HepG2 (cell line): Measurements from ENCODE around the gene B3GALT6. TPM values are rescaled to one million over a fixed set of nuclear protein-coding genes. Genes with fewer than 3 reads are reported as not detected.

Experiments
- ATAC-seq: fragments of 200-7000 bp; cut with Tn5 transposase; 3 replicates; pipeline ENCODE4 v1.9.1; 2020; ENCODE audit warnings: mild to moderate bottlenecking, moderate library complexity
- BruUV-seq: library from RNA; stranded (reverse); fragments of 400-500 nt; replicated peaks from 2 replicates; lab custom pipeline; 2021; lab: Mats Ljungman, UMichigan
- CTCF ChIA-PET: fragments of 300-600 bp; formaldehyde crosslinking; extraction: SDS; loops from one replicate; lab custom pipeline; 2021; ENCODE audit warnings: low total read pairs, inconsistent platforms, low intra/inter-chr PET ratio; lab: Yijun Ruan, JAX
- POLR2A ChIA-PET: fragments of 350-600 bp; sonication (Branson Sonifier 250); formaldehyde crosslinking; loops from one replicate; lab custom pipeline; 2020; ENCODE audit warnings: antibody characterized with exemption, inconsistent platforms; lab: Yijun Ruan, JAX
- DNase-seq: peaks from one replicate; pipeline ENCODE4 v3.0.0-alpha.2; 2015; ENCODE audit warnings: low spot score
- FAIRE-seq: peaks from 3 replicates; lab custom pipeline; 2011; peaks lifted over from hg19 to GRCh38; lab: Jason Lieb, UNC
- H2AFZ ChIP-seq: one replicate; pipeline ENCODE4 v1.6.1; 2011; ENCODE audit warnings: low read length, inconsistent platforms
- H3K27ac ChIP-seq: fragments of 300-600 bp; 3 replicates; pipeline ENCODE4 v1.8.0; 2011; ENCODE audit warnings: mixed run types, mild to moderate bottlenecking, mixed read lengths, low read length, inconsistent platforms; ENCODE audit not compliant: insufficient read depth; ENCODE audit errors: extremely low read length
- H3K27me3 ChIP-seq, 2 experiments: fragments of 200-600 bp in 1 of 2; 2 replicates in 1 of 2; 3 replicates in 1 of 2; pipeline versions ENCODE4 v1.6.0 to v1.8.0; 2011; ENCODE audit warnings: low read length in 2 of 2, mild to moderate bottlenecking in 2 of 2, moderate library complexity in 2 of 2, inconsistent platforms in 1 of 2; ENCODE audit not compliant: insufficient read depth in 2 of 2, control insufficient read depth in 1 of 2
- H3K36me3 ChIP-seq, 2 experiments: fragments of 200-600 bp in 1 of 2; replicated peaks in 1 of 2; 2 replicates in 1 of 2; 3 replicates in 1 of 2; pipeline versions ENCODE4 v1.5.1 to v1.8.0; 2011; ENCODE audit warnings: low read length in 2 of 2, inconsistent platforms in 1 of 2; ENCODE audit not compliant: insufficient read depth in 2 of 2, control insufficient read depth in 1 of 2
- H3K4me1 ChIP-seq: 2 replicates; pipeline ENCODE4 v1.5.1; 2012; ENCODE audit warnings: low read length, inconsistent platforms; ENCODE audit not compliant: insufficient read depth
- H3K4me2 ChIP-seq: 2 replicates; pipeline ENCODE4 v1.6.0; 2011; ENCODE audit warnings: low read depth, low read length, inconsistent platforms
- H3K4me3 ChIP-seq, 3 experiments: fragments of 200-600 bp in 1 of 3; sonication (generic), shearing (Covaris generic) in 1 of 3; replicated peaks in 1 of 3; 2 replicates each; pipeline ENCODE4 v1.5.1; 2011 to 2016; ENCODE audit warnings: low read length in 3 of 3, inconsistent platforms in 2 of 3, low read depth in 2 of 3, mild to moderate bottlenecking in 2 of 3, control low read depth in 1 of 3, mixed read lengths in 1 of 3; ENCODE audit not compliant: insufficient read depth in 1 of 3
- H3K79me2 ChIP-seq: one replicate; pipeline ENCODE4 v1.6.1; 2011; ENCODE audit warnings: low read length, inconsistent platforms; ENCODE audit not compliant: insufficient read depth
- H3K9ac ChIP-seq: 2 replicates; pipeline ENCODE4 v1.6.0; 2011; ENCODE audit warnings: mild to moderate bottlenecking, low read depth, low read length, inconsistent platforms; ENCODE audit not compliant: insufficient read depth
- H3K9me3 ChIP-seq: 2 replicates; pipeline ENCODE4 v1.5.1; 2012; ENCODE audit warnings: mild to moderate bottlenecking, low read length
- H4K20me1 ChIP-seq: 2 replicates; pipeline ENCODE4 v1.6.0; 2011; ENCODE audit warnings: inconsistent platforms, mild to moderate bottlenecking, low read length, moderate library complexity; ENCODE audit not compliant: insufficient read depth
- EZH2 ChIP-seq: conservative IDR thresholded peaks from 2 replicates; pipeline ENCODE4 v1.6.1; 2012; ENCODE audit warnings: mild to moderate bottlenecking, low read depth, low read length, moderate library complexity
- HNF4G ChIP-seq, 2 experiments: sonication (generic) in 1 of 2; formaldehyde crosslinking in 1 of 2; IDR thresholded peaks; 2 replicates each; pipeline versions ENCODE4 v1.4.0 to v1.6.1; 2011 to 2020; ENCODE audit warnings: borderline replicate concordance in 2 of 2, low read depth in 2 of 2, mild to moderate bottlenecking in 2 of 2, low read length in 1 of 2, missing genetic modification reagents in 1 of 2, moderate library complexity in 1 of 2
- SMAD3 ChIP-seq: sonication (generic); formaldehyde crosslinking; IDR thresholded peaks from 2 replicates; pipeline ENCODE4 v1.4.0; 2020; ENCODE audit warnings: missing genetic modification reagents
- ZBTB33 ChIP-seq: sonication (generic); formaldehyde crosslinking; IDR thresholded peaks from 2 replicates; pipeline ENCODE4 v1.4.0; 2020; ENCODE audit warnings: missing genetic modification reagents
- ZNF687 ChIP-seq: sonication (generic); formaldehyde crosslinking; IDR thresholded peaks from 2 replicates; pipeline ENCODE4 v1.5.1; 2020; ENCODE audit warnings: mild to moderate bottlenecking, missing genetic modification reagents, moderate library complexity
- ZSCAN21 ChIP-seq: sonication (generic); formaldehyde crosslinking; IDR thresholded peaks from 2 replicates; pipeline ENCODE4 v1.8.0; 2022; ENCODE audit warnings: mild to moderate bottlenecking, missing genetic modification reagents, moderate library complexity, borderline replicate concordance
- WGBS: methylation state at CpG from one replicate; pipeline ENCODE4 v1.1.6; 2017; ENCODE audit warnings: low lambda C conversion rate; 5-methylcytosine and 5-hydroxymethylcytosine counted together
- in situ Hi-C: cut with HindIII; loops from 2 replicates; pipeline ENCODE4 v1.10.0; 2017; ENCODE audit warnings: low pct_unique_long_range_greater_than_20kb; ENCODE audit not compliant: extremely low pct_ligation_motif_present
- intact Hi-C: fragments of 100-400 bp; cut with micrococcal nuclease; formaldehyde crosslinking; loops from one replicate; pipeline ENCODE4 v1.10.0; 2022; ENCODE audit not compliant: unreplicated experiment
- polyA plus RNA-seq, 8 experiments: library from polyadenylated mRNA; depleted of rRNA in 3 of 8; stranded (reverse) in 7 of 8; unstranded in 1 of 8; fragments of >200 nt; fragmentation: Illumina TruSeq in 4 of 8; extraction: Trizol in 4 of 8; gene quantifications; 2 replicates each; pipeline versions ENCODE4 v1.2.1 to v1.2.3, GENCODE V29; 2011 to 2016; ENCODE audit warnings: low read depth in 4 of 8, missing spikeins in 1 of 8, mixed read lengths in 1 of 8; ENCODE audit not compliant: insufficient read depth in 1 of 8
- total RNA-seq, 5 experiments: library from RNA; depleted of rRNA; stranded (reverse); fragments of >200 nt; fragmentation: Illumina TruSeq; extraction: Trizol; gene quantifications; 2 replicates each; pipeline ENCODE4 v1.2.3, GENCODE V29; 2016; ENCODE audit warnings: low read depth in 1 of 5

B3GALT6 gene
- total and polyA plus RNA-seq, 2 of the 13 experiments (the other 11 are each of a cell fraction or from before 2014, with no cell fraction given) = 3.9 to 14.2 TPM

DNA sequence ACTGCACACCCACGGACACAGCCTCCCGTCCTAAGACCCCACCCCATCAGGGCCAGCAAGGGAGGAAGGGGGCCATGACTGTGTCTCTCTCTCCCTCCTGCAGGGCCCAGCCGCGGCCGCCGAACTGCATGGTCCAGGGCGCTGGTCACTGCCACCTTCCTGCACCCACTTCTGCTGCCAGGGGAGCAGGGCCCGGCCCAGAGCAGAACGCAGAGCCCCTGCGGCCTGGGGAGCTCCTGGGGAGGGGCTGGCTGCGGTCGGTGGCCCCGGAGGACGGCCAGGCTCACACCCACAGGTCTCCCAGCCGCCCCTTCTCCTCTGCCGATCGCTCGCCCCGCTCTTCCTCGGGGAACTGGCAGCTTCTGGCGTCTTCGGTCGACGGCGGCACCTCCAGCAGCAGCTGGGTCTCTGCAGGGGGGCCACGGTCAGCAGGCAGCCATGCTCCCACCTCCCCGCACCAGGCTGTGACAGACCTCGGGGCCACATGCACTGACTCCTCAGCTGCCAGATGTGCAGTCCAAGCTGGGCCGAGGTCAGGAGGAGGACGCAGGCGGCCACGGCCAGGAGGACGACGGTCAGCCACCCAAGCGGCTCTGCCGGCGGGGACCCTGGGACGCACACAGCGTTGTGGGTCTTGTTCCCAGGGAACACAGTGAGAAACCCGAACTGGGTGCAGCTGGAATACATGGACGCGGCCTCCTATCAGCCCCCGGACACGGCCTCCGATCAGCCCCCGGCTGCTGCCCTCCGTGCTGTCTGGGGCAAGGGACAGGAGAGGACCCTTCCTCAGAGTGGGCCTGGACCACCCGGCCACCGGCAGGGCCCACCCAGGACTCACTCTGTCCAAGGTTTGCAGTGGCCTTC is 28.2 kb upstream of the B3GALT6 start:
- intact Hi-C loops = no loop called here
- H3K9ac ChIP-seq = no peak overlapping the region
- BruUV-seq = no TSS peak

More for the DNA sequence above, 28.2 kb upstream of the B3GALT6 start:
- TF ChIP-seq EZH2 (peak; percentile 48; the same call in 1 of the 2 replicates), ZBTB33 (0 out of 2 replicates have a peak, but pooled peaks have one; percentile 8), HNF4G (IDR thresholded peaks at IDR 0.05; ENCODE audit: borderline replicate concordance, low read depth, low read length) (no peak), HNF4G (CRISPR knock-in tag; IDR thresholded peaks at IDR 0.05; ENCODE audit: borderline replicate concordance, low read depth) (no peak), ZSCAN21 (CRISPR knock-in tag) (0 out of 2 replicates have a peak, but pooled peaks have one; percentile 15), ZNF687 (0 out of 2 replicates have a peak, but pooled peaks have one; percentile 13), SMAD3 (CRISPR knock-in tag) (no peak)
- TF ChIP-seq, all 625 proteins: peak for 4
- Histone ChIP-seq H3K9me3 (no peaks in the 10 kb centered on the region), H3K4me3 (no peak overlapping the region), H3K27me3 (peaks cover 23 to 71% of the 10 kb centered on the region in 2 experiments; a peak in 4 of 5 replicates), H2AFZ (no peak overlapping the region), H3K27ac (no peak overlapping the region), H4K20me1 (no peaks in the 10 kb centered on the region), H3K4me1 (peaks cover 21% of the 10 kb centered on the region), H3K36me3 (no peaks in the 10 kb centered on the region), H3K79me2 (no peaks in the 10 kb centered on the region), H3K4me2 (no peak overlapping the region)
- ChIA-PET CTCF (no interaction called here), POLR2A (no interaction called here)
- 41% methylated on average over 13 of the region's 49 CpGs for WGBS
- DNase-seq (no peak), FAIRE-seq (no peak), ATAC-seq (no peak)
- in situ Hi-C loops = no loop called here
